ENCODE data around the gene SLC30A2. TPM values are rescaled to one million over a fixed set of nuclear protein-coding genes. Genes with fewer than 3 reads are reported as not detected.

The SLC30A2 gene
- total and polyA plus RNA-seq, 9 of the 15 experiments (the other 6 are each of a cell fraction or from before 2014, with no cell fraction given): 0.01 to 0.18 (median 0.06) TPM; not detected in 3

DNA sequence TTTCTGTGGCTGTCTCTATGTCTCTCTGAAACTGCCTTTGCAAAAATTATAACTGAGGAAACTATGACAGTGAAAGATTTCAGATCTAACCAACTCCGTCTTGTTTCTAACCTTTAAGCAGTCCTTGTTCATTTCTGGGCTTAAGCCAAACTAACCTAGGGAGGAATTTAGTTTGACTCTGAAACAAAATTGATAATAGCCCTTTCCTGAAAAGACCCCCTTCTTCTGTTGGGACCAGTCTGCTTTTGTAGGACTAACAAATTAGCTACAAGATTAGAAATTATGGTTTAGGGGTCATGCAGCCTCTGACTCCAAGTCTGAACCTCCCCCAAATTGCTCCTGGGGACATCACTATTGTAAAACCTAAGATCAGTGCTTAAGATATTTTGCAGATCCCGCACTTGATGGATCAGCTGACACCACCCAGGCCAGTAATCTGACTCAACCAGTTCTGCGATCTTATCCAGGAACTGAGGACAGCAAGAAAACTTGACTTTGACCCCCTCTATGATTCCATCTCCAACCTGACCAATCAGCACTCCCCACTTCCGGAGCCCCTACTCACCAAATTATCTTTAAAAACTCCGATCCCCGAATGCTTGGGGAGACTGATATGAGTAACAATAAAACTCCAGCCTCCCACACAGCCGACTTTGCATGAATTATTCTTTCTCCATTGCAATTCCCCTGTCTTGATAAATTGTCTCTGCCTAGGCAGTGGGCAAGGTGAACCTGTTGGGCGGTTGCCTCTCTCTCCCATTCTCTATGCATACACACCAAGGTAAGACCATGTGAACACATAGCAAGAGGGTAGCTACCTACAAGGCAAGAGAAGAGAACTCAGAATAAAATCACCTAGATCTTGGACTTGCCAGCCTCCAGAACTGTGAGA lies 32.6 kb upstream of the SLC30A2 start (continued):
- TF ChIP-seq SIRT6 (IDR thresholded peaks at IDR 0.05; ENCODE audit: low read depth, low read length) (no peak), SMAD2 (IDR thresholded peaks at IDR 0.05; ENCODE audit: low read depth, low read length) (no peak), POLR2AphosphoS5 (IDR thresholded peaks at IDR 0.05; ENCODE audit: control insufficient read depth, insufficient read depth, low read depth, low read length) (no peak), FUS (optimal IDR thresholded peaks at IDR 0.05; ENCODE audit: low read depth, low read length) (no peak), HNRNPUL1 (IDR thresholded peaks at IDR 0.05; ENCODE audit: low read length) (no peak), ZC3H11A (IDR thresholded peaks at IDR 0.05; ENCODE audit: low read depth, low read length) (no peak), MCM5 (IDR thresholded peaks at IDR 0.05; ENCODE audit: low read depth) (no peak), ZKSCAN8 (CRISPR knock-in tag; IDR thresholded peaks at IDR 0.05) (no peak), EGR1 (conservative IDR thresholded peaks at IDR 0.05) (0 out of 2 replicates have a peak, but pooled peaks have one; percentile 23), MEF2A (IDR thresholded peaks at IDR 0.05; ENCODE audit: control insufficient read depth, low read depth, low read length) (no peak), ZNF57 (CRISPR knock-in tag; IDR thresholded peaks at IDR 0.05) (no peak), TCFL5 (CRISPR knock-in tag; conservative IDR thresholded peaks at IDR 0.05) (no peak), ZNF347 (CRISPR knock-in tag; IDR thresholded peaks at IDR 0.05; ENCODE audit: low read depth) (no peak), ZNF668 (CRISPR knock-in tag; IDR thresholded peaks at IDR 0.05) (no peak), MIER1 (IDR thresholded peaks at IDR 0.05; ENCODE audit: low read depth) (no peak), POLR3A (IDR thresholded peaks at IDR 0.05; ENCODE audit: borderline replicate concordance, extremely low read depth, insufficient read depth, insufficient read length) (no peak), HDGF (IDR thresholded peaks at IDR 0.05) (no peak), NELFE (IDR thresholded peaks at IDR 0.05; ENCODE audit: insufficient read depth, insufficient read length) (no peak)
- TF ChIP-seq, protein P1, sequence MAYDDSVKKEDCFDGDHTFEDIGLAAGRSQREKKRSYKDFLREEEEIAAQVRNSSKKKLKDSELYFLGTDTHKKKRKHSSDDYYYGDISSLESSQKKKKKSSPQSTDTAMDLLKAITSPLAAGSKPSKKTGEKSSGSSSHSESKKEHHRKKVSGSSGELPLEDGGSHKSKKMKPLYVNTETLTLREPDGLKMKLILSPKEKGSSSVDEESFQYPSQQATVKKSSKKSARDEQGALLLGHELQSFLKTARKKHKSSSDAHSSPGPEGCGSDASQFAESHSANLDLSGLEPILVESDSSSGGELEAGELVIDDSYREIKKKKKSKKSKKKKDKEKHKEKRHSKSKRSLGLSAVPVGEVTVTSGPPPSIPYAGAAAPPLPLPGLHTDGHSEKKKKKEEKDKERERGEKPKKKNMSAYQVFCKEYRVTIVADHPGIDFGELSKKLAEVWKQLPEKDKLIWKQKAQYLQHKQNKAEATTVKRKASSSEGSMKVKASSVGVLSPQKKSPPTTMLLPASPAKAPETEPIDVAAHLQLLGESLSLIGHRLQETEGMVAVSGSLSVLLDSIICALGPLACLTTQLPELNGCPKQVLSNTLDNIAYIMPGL (CRISPR knock-in tag; IDR thresholded peaks at IDR 0.05): no peak
- TF ChIP-seq, protein P2, sequence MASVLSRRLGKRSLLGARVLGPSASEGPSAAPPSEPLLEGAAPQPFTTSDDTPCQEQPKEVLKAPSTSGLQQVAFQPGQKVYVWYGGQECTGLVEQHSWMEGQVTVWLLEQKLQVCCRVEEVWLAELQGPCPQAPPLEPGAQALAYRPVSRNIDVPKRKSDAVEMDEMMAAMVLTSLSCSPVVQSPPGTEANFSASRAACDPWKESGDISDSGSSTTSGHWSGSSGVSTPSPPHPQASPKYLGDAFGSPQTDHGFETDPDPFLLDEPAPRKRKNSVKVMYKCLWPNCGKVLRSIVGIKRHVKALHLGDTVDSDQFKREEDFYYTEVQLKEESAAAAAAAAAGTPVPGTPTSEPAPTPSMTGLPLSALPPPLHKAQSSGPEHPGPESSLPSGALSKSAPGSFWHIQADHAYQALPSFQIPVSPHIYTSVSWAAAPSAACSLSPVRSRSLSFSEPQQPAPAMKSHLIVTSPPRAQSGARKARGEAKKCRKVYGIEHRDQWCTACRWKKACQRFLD (CRISPR knock-in tag; IDR thresholded peaks at IDR 0.05): no peak
- TF ChIP-seq, protein P3, sequence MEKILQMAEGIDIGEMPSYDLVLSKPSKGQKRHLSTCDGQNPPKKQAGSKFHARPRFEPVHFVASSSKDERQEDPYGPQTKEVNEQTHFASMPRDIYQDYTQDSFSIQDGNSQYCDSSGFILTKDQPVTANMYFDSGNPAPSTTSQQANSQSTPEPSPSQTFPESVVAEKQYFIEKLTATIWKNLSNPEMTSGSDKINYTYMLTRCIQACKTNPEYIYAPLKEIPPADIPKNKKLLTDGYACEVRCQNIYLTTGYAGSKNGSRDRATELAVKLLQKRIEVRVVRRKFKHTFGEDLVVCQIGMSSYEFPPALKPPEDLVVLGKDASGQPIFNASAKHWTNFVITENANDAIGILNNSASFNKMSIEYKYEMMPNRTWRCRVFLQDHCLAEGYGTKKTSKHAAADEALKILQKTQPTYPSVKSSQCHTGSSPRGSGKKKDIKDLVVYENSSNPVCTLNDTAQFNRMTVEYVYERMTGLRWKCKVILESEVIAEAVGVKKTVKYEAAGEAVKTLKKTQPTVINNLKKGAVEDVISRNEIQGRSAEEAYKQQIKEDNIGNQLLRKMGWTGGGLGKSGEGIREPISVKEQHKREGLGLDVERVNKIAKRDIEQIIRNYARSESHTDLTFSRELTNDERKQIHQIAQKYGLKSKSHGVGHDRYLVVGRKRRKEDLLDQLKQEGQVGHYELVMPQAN (IDR thresholded peaks at IDR 0.05; ENCODE audit: borderline replicate concordance): no peak
- TF ChIP-seq, protein P4, sequence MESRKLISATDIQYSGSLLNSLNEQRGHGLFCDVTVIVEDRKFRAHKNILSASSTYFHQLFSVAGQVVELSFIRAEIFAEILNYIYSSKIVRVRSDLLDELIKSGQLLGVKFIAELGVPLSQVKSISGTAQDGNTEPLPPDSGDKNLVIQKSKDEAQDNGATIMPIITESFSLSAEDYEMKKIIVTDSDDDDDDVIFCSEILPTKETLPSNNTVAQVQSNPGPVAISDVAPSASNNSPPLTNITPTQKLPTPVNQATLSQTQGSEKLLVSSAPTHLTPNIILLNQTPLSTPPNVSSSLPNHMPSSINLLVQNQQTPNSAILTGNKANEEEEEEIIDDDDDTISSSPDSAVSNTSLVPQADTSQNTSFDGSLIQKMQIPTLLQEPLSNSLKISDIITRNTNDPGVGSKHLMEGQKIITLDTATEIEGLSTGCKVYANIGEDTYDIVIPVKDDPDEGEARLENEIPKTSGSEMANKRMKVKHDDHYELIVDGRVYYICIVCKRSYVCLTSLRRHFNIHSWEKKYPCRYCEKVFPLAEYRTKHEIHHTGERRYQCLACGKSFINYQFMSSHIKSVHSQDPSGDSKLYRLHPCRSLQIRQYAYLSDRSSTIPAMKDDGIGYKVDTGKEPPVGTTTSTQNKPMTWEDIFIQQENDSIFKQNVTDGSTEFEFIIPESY (CRISPR knock-in tag; IDR thresholded peaks at IDR 0.05): no peak
